ENCODE data around the gene KLHL3. TPM values are rescaled to one million over a fixed set of nuclear protein-coding genes. Genes with fewer than 3 reads are reported as not detected.

The KLHL3 gene
- polyA plus RNA-seq, 1 donor = 7.2 TPM

GRCh38 chr5:137747848-137748247, 12.0 kb upstream of the KLHL3 start:
- DNase-seq = no peak
- H3K4me1 ChIP-seq (ENCODE audit: control insufficient read depth, insufficient read depth, low read length) = peaks cover 3% of the 10 kb centered on the region
- H3K4me3 ChIP-seq (ENCODE audit: low read length) = no peak overlapping the region
- no peak overlapping the region for H3K27ac ChIP-seq (ENCODE audit: low read length)
- WGBS (ENCODE audit: insufficient coverage, low lambda C conversion rate) = 100% methylated on average over 1 of the region's 2 CpGs
- H3K9me3 ChIP-seq (ENCODE audit: control insufficient read depth, low read depth, low read length) = no peaks in the 10 kb centered on the region
- no peaks in the 10 kb centered on the region for H3K36me3 ChIP-seq (ENCODE audit: control insufficient read depth, insufficient read depth, low read length)
- H3K27me3 ChIP-seq (ENCODE audit: control insufficient read depth, insufficient read depth, low read length) = no peaks in the 10 kb centered on the region

- DNase-seq = peak; percentile 54 to 58
- Histone ChIP-seq H3K4me3 (ENCODE audit: low read length) (no peak overlapping the region), H3K4me1 (ENCODE audit: control insufficient read depth, insufficient read depth, low read length) (no peaks in the 10 kb centered on the region), H3K9me3 (ENCODE audit: control insufficient read depth, low read depth, low read length) (no peaks in the 10 kb centered on the region), H3K36me3 (ENCODE audit: control insufficient read depth, insufficient read depth, low read length) (no peaks in the 10 kb centered on the region), H3K27me3 (ENCODE audit: control insufficient read depth, insufficient read depth, low read length) (no peaks in the 10 kb centered on the region), H3K27ac (ENCODE audit: low read length) (no peak overlapping the region)
- 100% methylated on average over 2 of the region's 4 CpGs for WGBS (ENCODE audit: insufficient coverage, low lambda C conversion rate)
Measured at GRCh38 chr5:137743031-137743640, 7.2 kb upstream of the KLHL3 start.

- Histone ChIP-seq H3K4me3 (ENCODE audit: low read length) (no peak overlapping the region), H3K27ac (ENCODE audit: low read length) (no peak overlapping the region), H3K36me3 (ENCODE audit: control insufficient read depth, insufficient read depth, low read length) (no peaks in the 10 kb centered on the region), H3K27me3 (ENCODE audit: control insufficient read depth, insufficient read depth, low read length) (no peaks in the 10 kb centered on the region), H3K4me1 (ENCODE audit: control insufficient read depth, insufficient read depth, low read length) (no peaks in the 10 kb centered on the region), H3K9me3 (ENCODE audit: control insufficient read depth, low read depth, low read length) (no peaks in the 10 kb centered on the region)
- WGBS (ENCODE audit: insufficient coverage, low lambda C conversion rate) = no CpG with 5 or more reads among the region's 8 CpGs
- peak in 1 of 2 donors; percentile 20 for DNase-seq
Measured at GRCh38 chr5:137741718-137742117, 5.8 kb upstream of the KLHL3 start.

GRCh38 chr5:137739737-137740136, 3.8 kb upstream of the KLHL3 start:
- Histone ChIP-seq H3K27me3 (ENCODE audit: control insufficient read depth, insufficient read depth, low read length) (no peaks in the 10 kb centered on the region), H3K4me1 (ENCODE audit: control insufficient read depth, insufficient read depth, low read length) (no peaks in the 10 kb centered on the region), H3K27ac (ENCODE audit: low read length) (no peak overlapping the region), H3K9me3 (ENCODE audit: control insufficient read depth, low read depth, low read length) (no peaks in the 10 kb centered on the region), H3K36me3 (ENCODE audit: control insufficient read depth, insufficient read depth, low read length) (no peaks in the 10 kb centered on the region), H3K4me3 (ENCODE audit: low read length) (no peak overlapping the region)
- WGBS (ENCODE audit: insufficient coverage, low lambda C conversion rate) = no CpG with 5 or more reads among the region's 4 CpGs
- DNase-seq = no peak

- Histone ChIP-seq H3K27me3 (ENCODE audit: control insufficient read depth, insufficient read depth, low read length) (no peaks in the 10 kb centered on the region), H3K9me3 (ENCODE audit: control insufficient read depth, low read depth, low read length) (no peaks in the 10 kb centered on the region), H3K4me1 (ENCODE audit: control insufficient read depth, insufficient read depth, low read length) (no peaks in the 10 kb centered on the region), H3K4me3 (ENCODE audit: low read length) (no peak overlapping the region), H3K27ac (ENCODE audit: low read length) (no peak overlapping the region), H3K36me3 (ENCODE audit: control insufficient read depth, insufficient read depth, low read length) (no peaks in the 10 kb centered on the region)
- no peak for DNase-seq
- no CpG with 5 or more reads among the region's 3 CpGs for WGBS (ENCODE audit: insufficient coverage, low lambda C conversion rate)
Measured at GRCh38 chr5:137738947-137739346, 3.1 kb upstream of the KLHL3 start.

GRCh38 chr5:137737349-137738131, 1.7 kb upstream of the KLHL3 start:
- H3K4me3 ChIP-seq (ENCODE audit: low read length) = no peak overlapping the region
- H3K36me3 ChIP-seq (ENCODE audit: control insufficient read depth, insufficient read depth, low read length) = no peaks in the 10 kb centered on the region
- H3K27ac ChIP-seq (ENCODE audit: low read length) = no peak overlapping the region
- 100% methylated on average over 2 of the region's 5 CpGs for WGBS (ENCODE audit: insufficient coverage, low lambda C conversion rate)
- DNase-seq = no peak
- no peaks in the 10 kb centered on the region for H3K9me3 ChIP-seq (ENCODE audit: control insufficient read depth, low read depth, low read length)
- no peaks in the 10 kb centered on the region for H3K27me3 ChIP-seq (ENCODE audit: control insufficient read depth, insufficient read depth, low read length)
- H3K4me1 ChIP-seq (ENCODE audit: control insufficient read depth, insufficient read depth, low read length) = no peaks in the 10 kb centered on the region

- no peak for DNase-seq
Measured at GRCh38 chr5:137736496-137736895, 607 bp upstream of the KLHL3 start.

GRCh38 chr5:137734962-137735554, 831 bp downstream of the KLHL3 start:
- H3K27ac ChIP-seq (ENCODE audit: low read length) = peak overlapping the region; percentile 66
- H3K9me3 ChIP-seq (ENCODE audit: control insufficient read depth, low read depth, low read length) = no peaks in the 10 kb centered on the region
- no peaks in the 10 kb centered on the region for H3K36me3 ChIP-seq (ENCODE audit: control insufficient read depth, insufficient read depth, low read length)
- WGBS (ENCODE audit: insufficient coverage, low lambda C conversion rate) = no CpG with 5 or more reads among the region's 14 CpGs
- peak in 1 of 2 donors; percentile 71 for DNase-seq
- H3K4me1 ChIP-seq (ENCODE audit: control insufficient read depth, insufficient read depth, low read length) = no peaks in the 10 kb centered on the region
- H3K4me3 ChIP-seq (ENCODE audit: low read length) = peak overlapping the region; percentile 62
- no peaks in the 10 kb centered on the region for H3K27me3 ChIP-seq (ENCODE audit: control insufficient read depth, insufficient read depth, low read length)

More at GRCh38 chr5:137736496-137736895, 607 bp upstream of the KLHL3 start:
- no peaks in the 10 kb centered on the region for H3K36me3 ChIP-seq (ENCODE audit: control insufficient read depth, insufficient read depth, low read length)
- H3K9me3 ChIP-seq (ENCODE audit: control insufficient read depth, low read depth, low read length) = no peaks in the 10 kb centered on the region
- 83% methylated on average over 1 of the region's 1 CpG for WGBS (ENCODE audit: insufficient coverage, low lambda C conversion rate)
- H3K27me3 ChIP-seq (ENCODE audit: control insufficient read depth, insufficient read depth, low read length) = no peaks in the 10 kb centered on the region
- no peaks in the 10 kb centered on the region for H3K4me1 ChIP-seq (ENCODE audit: control insufficient read depth, insufficient read depth, low read length)
- no peak overlapping the region for H3K4me3 ChIP-seq (ENCODE audit: low read length)
- no peak overlapping the region for H3K27ac ChIP-seq (ENCODE audit: low read length)

- WGBS (ENCODE audit: insufficient coverage, low lambda C conversion rate) = no CpG with 5 or more reads among the region's 2 CpGs
- H3K27ac ChIP-seq (ENCODE audit: low read length) = no peak overlapping the region
- peak overlapping the region; percentile 62 for H3K4me3 ChIP-seq (ENCODE audit: low read length)
Measured at GRCh38 chr5:137734331-137734730, 1.6 kb downstream of the KLHL3 start.

GRCh38 chr5:137733922-137734321, 2.0 kb downstream of the KLHL3 start:
- H3K4me1 ChIP-seq (ENCODE audit: control insufficient read depth, insufficient read depth, low read length) = no peaks in the 10 kb centered on the region
- no peaks in the 10 kb centered on the region for H3K9me3 ChIP-seq (ENCODE audit: control insufficient read depth, low read depth, low read length)
- H3K27me3 ChIP-seq (ENCODE audit: control insufficient read depth, insufficient read depth, low read length) = no peaks in the 10 kb centered on the region
- H3K27ac ChIP-seq (ENCODE audit: low read length) = no peak overlapping the region
- no peak for DNase-seq
- no peaks in the 10 kb centered on the region for H3K36me3 ChIP-seq (ENCODE audit: control insufficient read depth, insufficient read depth, low read length)
- no peak overlapping the region for H3K4me3 ChIP-seq (ENCODE audit: low read length)
- WGBS (ENCODE audit: insufficient coverage, low lambda C conversion rate) = no CpG with 5 or more reads among the region's 3 CpGs

More at GRCh38 chr5:137734331-137734730, 1.6 kb downstream of the KLHL3 start:
- H3K27me3 ChIP-seq (ENCODE audit: control insufficient read depth, insufficient read depth, low read length) = no peaks in the 10 kb centered on the region
- peak in 1 of 2 donors; percentile 17 for DNase-seq
- H3K36me3 ChIP-seq (ENCODE audit: control insufficient read depth, insufficient read depth, low read length) = no peaks in the 10 kb centered on the region
- no peaks in the 10 kb centered on the region for H3K9me3 ChIP-seq (ENCODE audit: control insufficient read depth, low read depth, low read length)
- no peaks in the 10 kb centered on the region for H3K4me1 ChIP-seq (ENCODE audit: control insufficient read depth, insufficient read depth, low read length)

All from large intestine (tissue), 3 donors.